Bone marrow (tissue), 2 donors: ENCODE results near the gene IFT25.
A peak's percentile ranks its signal among the peaks of the same experiment; 100 is the strongest.

Source experiments
- DNase-seq, 2 donors: peaks; one replicate each; lab custom pipeline; 2025; lab: John Stamatoyannopoulos, UW

IFT25 gene

GRCh38 chr1:53957194-53957818 is 11.8 kb upstream of the IFT25 start:
- no peak for DNase-seq

DNA sequence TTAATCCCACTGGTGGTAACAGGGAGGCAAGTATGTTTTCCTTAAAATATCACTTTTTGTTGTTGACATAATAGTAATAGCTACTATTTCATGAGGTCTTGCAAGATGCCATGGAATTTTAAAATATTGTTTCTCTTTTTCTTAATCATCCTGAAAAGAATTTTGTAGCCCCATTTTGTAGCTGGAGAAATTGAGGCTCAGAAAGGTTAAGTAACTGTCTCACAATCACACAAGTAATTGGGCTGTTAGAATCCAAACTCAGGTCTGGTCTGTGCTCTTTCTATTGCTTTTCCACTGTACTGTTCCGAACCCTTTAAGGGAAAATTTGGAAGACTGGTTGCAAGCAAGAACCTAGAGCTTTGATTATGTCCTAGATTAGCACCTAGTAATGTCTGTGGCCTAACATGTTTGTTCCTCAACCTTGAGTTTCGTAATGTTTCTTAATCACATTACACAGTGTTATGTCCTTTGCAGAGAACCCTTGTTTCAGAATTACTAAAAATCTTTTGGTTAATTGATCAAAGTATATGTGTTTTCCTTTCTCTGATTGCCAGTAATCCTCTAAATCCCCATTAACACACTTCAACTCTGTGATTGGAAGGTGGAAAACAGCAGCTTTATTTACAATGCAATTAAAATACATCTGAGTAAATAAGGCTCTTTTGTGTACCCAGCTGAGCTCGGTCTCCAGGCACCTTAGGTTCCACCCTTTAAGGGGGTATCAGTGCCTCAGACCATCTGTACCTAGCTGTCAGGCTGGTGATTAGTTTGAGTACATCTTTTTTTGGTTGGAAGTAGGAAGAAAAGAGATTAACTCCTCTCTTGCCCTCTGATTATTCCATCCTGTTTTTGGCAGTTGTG is 11.0 kb upstream of the IFT25 start:
- DNase-seq: no peak

- DNase-seq: no peak
Measured at GRCh38 chr1:53954128-53954527, 8.6 kb upstream of the IFT25 start.

DNA sequence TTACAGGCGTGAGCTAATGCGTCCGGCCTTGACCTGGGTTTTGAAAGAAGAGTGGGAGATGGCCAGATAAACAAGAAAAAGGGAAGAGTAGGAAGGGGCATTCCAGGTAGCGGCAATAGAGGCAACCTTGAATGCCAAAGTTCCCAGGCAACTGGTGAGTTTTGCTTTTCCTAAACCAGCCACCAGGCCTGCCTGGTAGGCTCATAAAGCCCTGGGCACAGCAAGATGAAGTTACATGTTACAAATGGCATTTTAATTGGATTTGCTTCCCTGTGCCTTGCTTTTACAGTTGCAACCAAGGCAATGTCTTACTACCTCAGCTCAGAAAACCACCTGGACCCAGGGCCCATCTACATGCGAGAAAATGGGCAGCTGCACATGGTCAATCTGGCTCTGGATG is 6.2 kb upstream of the IFT25 start:
- no peak for DNase-seq

DNA sequence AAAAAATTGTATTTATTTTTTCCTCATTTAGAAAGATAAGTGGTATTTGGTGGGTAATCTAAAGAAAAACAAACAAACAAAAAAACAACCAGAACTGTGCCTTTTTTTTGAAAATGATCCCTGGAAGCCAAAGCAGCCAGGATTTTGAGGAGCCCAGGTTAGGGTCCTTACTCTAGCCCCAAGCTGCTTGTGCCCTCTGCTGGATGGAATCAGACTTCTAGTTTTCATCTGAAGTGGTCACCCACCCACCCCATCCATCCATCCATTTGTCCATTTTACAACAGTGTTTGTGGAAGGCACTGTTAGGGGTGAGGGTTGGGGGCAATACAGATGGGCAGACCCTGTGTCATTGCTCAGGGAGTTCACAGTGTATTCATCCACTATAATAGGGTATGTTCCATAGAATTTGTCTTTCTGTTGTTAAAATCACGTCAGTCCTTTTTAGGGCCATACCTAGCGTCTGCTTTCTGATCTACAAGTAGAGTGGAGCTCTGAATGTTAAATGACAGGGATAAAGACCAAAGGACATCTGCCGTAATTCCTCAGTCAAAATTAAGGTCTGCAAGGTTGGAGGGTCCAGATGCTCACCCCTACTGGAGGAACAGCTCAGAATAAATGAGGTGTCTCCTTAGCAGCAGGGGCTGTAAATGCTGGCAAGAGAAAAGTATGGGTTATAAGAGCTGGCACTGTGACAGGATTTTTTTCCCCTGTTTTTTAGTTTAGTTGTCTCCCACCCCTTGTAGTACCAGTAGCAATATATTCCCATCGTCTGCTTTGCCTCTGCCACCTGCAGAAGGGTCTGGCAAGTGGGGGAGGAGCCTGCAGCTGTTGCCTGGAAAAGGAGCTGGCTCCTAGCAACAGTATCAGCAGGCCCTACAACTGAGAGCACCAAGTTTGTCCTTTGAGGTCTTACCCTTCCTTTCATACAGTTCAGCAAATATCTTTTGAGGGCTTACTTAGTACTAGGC is 3.8 kb upstream of the IFT25 start:
- peak in 1 of 2 donors; percentile 33 for DNase-seq

DNA sequence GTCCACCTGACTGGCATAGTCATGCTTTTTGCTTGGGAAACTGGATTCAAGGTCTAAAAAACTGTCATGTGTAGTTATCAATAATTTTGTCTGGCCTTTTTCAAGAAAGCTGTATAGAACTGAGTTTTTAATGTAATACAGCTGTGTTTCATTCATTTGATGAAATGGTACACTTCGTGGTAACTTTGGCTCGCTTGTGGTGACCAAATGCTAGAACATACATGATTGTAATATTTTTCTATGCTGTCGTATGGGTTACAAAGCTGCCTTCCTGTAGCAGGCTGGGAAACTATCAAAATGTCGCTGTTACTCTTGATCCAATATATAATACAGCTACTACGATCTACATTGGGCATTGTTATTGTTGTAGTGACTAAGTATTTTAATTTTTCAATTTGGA is 2.8 kb upstream of the IFT25 start:
- DNase-seq: no peak

DNA sequence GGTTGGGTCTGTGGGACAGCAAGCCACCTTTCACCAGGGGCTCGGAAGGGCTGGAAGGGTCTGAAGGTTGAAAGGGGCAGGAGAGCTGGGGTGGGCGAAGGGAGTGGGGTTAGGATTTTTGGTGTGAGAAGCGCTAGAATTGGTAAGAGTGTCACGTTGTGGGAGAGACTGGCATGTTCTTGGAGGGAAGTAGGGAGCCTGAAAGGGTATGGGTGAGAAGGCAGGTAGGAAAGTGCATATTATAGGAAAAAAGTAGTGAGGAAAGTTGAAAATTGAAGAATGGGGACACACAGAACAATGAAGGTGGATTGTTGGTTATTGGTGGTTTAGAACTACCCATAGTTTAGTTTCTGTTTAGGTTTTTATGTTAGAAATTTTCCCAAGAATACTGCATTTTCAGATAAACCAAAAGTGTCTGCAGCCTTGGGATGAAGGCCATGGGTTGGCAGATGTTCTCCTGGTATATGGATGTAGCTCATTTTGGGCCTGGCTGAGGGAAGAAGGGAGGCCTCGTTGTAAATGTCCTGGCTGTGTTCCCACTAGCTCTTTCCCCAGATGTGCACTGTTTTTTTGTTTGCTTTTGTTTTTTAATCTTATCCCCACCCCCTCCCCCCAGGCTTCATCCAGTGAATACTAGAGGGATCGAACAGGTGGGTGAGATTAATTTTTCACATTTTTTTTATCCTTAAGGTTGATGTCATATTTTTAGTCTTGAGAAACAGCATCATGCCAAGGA is 1.8 kb upstream of the IFT25 start:
- no peak for DNase-seq

DNA sequence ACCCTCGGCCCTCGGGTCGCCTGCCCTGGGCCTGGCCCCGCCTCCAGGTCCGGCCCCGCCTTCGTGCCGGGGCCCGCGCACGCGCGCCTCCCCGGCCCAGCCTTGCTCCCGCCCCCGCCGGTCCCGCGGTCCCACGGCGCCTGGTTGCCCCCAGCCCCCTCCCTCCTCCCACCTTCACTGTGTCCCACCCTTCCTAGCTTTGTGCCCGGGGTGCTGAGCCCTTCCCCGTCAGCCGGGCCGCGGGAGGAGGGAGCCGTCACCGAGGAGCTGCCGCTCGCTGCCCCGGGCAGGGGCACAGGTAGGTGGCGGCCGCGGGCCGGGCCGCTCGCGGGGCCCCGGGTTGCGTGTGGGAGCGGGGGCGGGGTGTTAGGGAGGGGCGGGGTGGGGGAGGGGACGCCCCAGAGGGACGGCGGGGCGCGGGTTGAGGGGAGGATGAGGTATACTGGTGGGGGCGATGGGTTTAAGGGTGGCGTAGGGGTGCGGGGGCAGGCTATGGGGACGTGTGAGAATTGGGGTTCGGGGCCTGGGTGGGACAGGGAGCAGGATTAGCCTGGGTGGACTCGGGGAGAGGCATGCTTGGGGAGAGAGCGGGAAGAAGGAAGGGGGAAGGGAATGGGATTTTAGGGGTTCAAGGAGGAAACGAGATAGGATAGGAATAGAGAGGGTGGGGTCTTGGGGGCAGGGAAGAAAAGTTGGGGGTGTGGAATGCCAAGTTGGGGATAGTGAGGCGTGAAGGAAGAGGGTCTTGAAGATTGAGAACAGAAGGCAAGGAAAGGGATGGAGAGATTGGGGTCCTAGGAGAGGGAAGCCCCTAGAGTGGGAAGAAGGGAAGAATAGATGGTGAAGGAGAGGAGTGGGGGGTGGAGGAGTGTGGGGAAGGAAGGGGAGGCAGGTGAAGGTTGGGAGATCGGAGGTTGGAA is 1.0 kb upstream of the IFT25 start, which contains the start of gene LRRC42:
LRRC42 (plus strand) TSS at position 99 of the 920 bp plus-strand sequence. CDS start 5,650 bp downstream, outside the sequence.
- no peak for DNase-seq

DNA sequence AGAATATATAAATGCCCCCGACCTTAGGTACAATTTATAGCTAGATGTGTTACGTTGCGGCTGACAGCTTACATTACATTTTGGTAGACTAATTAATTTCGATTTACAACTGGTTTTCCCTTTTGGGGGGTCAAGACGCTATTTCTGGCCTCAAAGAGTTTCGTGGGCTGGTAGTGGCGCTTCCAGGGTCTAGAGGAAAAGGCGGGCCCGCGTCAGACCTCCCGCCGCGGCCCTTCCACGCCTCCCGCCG is 391 bp downstream of the IFT25 start:
- DNase-seq: no peak

DNA sequence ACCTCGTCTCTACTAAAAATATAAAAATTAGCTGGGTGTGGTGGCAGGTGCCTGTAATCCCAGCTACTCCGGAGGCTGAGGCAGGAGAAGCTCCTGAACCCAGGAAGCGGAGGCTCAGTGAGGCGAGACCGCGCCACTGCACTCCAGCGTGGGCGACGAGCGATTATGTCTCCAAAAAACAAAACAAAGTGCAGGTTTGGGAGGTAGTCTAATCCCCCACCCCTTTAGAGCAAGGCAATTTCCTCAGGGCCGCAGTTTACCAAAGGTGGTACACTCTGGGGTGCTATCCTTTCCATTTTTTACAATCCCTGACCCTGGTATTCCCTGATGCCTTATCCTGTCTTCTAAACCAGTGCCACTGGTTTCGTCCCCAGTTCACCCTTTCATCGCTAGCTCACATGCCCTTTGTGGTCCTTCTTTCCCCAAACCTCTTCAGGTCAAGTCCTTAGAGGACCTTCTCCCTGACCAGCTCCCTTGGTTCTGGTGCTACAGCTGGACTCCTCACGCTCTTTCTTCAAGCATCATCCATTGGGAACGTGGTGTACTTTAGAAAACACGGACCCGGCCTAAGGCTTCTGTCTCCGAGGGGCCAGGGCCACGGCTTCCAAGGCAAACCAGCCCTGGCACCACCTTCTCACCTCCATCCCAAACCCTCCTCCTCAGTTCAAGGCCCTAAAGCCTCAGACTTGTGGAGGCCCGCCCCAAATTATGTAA is 873 bp downstream of the IFT25 start:
- DNase-seq: peak in 1 of 2 donors; percentile 40

DNA sequence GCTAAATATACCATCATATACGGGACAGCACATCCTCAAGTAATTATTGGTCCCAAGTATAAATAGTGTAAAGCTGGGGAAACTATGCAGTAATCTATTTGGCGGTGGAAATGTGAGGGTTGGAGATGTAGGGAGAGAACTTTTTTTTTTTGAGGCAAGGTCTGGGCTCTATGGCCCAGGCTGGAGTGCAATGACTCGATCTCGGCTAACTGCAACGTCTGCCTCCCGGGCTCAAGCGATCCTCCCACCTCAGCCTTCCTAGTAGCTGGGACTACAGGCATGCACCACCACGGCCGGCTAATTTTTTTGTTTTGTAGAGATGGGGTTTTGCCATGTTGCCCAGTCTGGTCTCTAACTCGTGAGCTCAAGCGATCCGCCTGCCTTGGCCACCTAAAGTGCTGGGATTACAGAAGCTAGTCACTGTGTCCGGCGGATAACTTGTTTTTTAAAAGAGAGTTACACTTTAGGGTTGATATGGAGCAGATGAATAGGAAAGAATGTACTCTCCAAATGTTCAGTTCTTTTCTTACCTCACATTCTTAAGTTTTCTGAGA is 1.9 kb downstream of the IFT25 start:
- DNase-seq: no peak

DNA sequence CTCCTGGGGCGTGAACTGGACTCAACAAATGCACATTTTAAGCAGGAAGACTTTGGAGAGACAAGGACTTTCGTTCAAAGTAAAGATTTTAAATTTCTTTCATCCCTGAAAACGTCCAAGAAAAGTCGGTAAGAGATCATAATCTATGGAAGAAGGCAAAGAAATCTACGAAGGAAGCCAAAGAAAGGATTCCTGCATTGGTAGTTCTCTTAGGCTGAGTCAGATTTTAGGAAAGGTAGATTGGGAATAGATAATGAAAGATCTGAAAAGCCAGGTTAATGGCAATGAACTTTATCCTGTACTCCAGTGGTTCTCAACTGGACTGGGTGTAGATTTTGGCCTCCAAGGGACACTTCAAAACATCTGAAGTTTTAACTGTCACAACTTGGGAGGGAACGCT is 2.4 kb downstream of the IFT25 start:
- no peak for DNase-seq

GRCh38 chr1:53942127-53942957 is 3.2 kb downstream of the IFT25 start:
- no peak for DNase-seq

DNA sequence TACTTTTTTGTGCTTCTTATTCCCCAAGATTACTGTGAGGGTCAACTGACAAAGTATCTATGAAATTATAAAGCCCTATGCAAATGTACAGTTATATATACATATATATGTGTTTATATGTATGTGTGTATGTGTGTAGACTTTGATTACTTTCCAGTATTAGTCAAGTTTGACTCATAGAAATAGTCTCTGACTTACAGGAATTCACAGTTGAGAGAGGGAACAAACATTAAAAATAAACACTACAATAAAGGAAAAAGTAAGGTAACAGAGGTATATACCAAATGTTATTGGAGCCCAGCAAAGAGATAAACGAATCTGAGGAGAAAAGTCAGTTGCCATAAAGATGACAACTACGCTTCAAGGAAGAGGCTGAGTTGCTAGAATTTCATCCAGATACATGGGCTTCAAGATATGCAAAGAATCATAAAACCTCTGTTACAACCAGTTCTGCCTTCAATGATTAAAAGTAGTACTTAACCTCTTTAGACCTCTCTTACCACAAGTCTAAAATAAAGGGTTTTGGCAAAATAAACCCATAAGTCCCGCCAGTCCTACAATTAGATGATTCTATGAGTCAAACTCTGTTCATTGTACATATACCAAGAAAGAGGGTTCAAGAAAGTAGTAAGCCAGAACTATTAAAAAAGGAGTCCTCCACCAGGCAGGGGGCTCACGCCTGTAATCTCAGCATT is 7.2 kb downstream of the IFT25 start:
- no peak for DNase-seq

GRCh38 chr1:53936430-53936829 is 9.1 kb downstream of the IFT25 start:
- no peak for DNase-seq

DNA sequence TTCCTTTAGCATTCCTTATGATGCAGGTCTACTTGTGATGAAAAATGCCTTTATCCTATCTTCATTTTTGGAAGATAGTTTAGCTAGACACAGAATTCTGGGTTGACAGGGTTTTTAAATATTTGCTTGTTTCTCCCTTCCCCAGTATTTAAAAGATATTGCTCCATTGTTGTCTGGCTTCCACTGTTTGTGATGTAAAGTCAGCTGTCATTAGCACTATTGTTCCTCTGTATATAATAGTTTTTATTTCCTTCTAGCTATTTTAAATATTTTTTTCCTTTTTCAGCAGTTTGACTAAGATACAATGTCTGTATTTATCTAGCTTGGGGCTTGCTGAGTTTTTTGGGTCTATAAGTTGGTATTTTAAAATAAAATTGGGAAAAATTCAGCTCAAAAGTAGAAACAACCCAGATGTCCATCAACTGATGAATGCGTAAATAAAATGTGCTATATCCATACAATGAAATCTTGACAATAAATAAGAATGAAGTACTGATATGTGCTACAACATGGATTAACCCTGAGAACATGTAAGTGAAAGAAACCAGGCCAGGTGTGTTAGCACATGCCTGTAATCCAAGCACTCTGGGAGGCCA is 11.2 kb downstream of the IFT25 start:
- no peak for DNase-seq

- DNase-seq: no peak
Measured at GRCh38 chr1:53931523-53931922, 14.0 kb downstream of the IFT25 start.

- DNase-seq: no peak
Measured at GRCh38 chr1:53930932-53931331, 14.6 kb downstream of the IFT25 start.
